Psoas muscle (tissue), 8 donors: ENCODE results near the gene IL3. TPM values are rescaled to one million over a fixed set of nuclear protein-coding genes. Genes with fewer than 3 reads are reported as not detected.

Experiments used
- ATAC-seq, 4 donors: fragments of 200-7000 bp; cut with Tn5 transposase; one replicate each; pipeline ENCODE4 v1.9.1; 2020; ENCODE audit warnings: moderate library complexity in 3 of 4, mild to moderate bottlenecking in 2 of 4
- DNase-seq, 2 donors: peaks; one replicate each; pipeline ENCODE4 v3.0.0-alpha.2; 2020
- H3K27ac ChIP-seq: fragments of 200-600 bp; one replicate; pipeline ENCODE4 v1.8.0; 2022
- H3K27me3 ChIP-seq, 3 donors: fragments of 200-600 bp in 1 of 3; one replicate each; pipeline versions ENCODE4 v1.6.1 to v1.8.0; 2013 to 2022; ENCODE audit warnings: low read length in 2 of 3, mild to moderate bottlenecking in 2 of 3, moderate library complexity in 1 of 3; ENCODE audit not compliant: insufficient read depth in 3 of 3
- H3K36me3 ChIP-seq, 2 donors: fragments of 200-600 bp in 1 of 2; one replicate each; pipeline versions ENCODE4 v1.6.1 to v1.8.0; 2013 to 2022; ENCODE audit warnings: low read depth in 1 of 2, mild to moderate bottlenecking in 1 of 2, moderate library complexity in 1 of 2; ENCODE audit not compliant: insufficient read depth in 1 of 2
- H3K4me1 ChIP-seq: fragments of 200-600 bp; one replicate; pipeline ENCODE4 v1.8.0; 2022
- H3K4me3 ChIP-seq: fragments of 200-600 bp; one replicate; pipeline ENCODE4 v1.8.0; 2022; ENCODE audit warnings: mild to moderate bottlenecking
- H3K9me3 ChIP-seq: fragments of 200-600 bp; one replicate; pipeline ENCODE4 v1.8.0; 2022
- WGBS, 3 donors: extraction: QIAGEN DNeasy Blood & Tissue Kit; methylation state at CpG; one replicate each; pipeline versions ENCODE4 v1.1.6 to v1.1.7; 2013; 5-methylcytosine and 5-hydroxymethylcytosine counted together
- intact Hi-C, 2 donors: fragments of 100-400 bp; cut with DNase I; formaldehyde crosslinking; loops; one replicate each; pipeline versions ENCODE4 v1.11.0 to v1.14.2; 2022
- polyA plus RNA-seq, 3 donors: library from polyadenylated mRNA; stranded (reverse); fragments of 200-250 nt; gene quantifications; one replicate each; pipeline ENCODE4 v1.2.3, GENCODE V29; 2013
- total RNA-seq, 4 donors: library from RNA; stranded (reverse); fragmentation: NEBNext Ultra II Directional in 2 of 4; extraction: Animal tissue kit (Norgen Biotek cat#: 25700) in 2 of 4; gene quantifications; one replicate each; pipeline versions ENCODE4 v1.2.1 to v1.2.4, GENCODE V29; 2021 to 2023
- TF ChIP-seq, protein P1 (sequence below): fragments of 200-600 bp; IDR thresholded peaks from one replicate; pipeline ENCODE4 v1.8.0; 2022; ENCODE audit warnings: antibody characterized with exemption
- donor health status: healthy with polysubstance abuse.
- donor health status: DM: no; HTN: no; CAD: no; lungs with moderate emphysema.
- donor health status: Bipolar disorder and iron deficiency.
- donor health status: healthy.
- donor health status: DM: yes; HTN: yes; CAD: no.
- donor health status: DM: no; HTN: no; CAD: no.
- donor health status: DM: no; HTN: no; CAD: no.
- donor health status: DM: yes; HTN: yes; CAD: no.

Gene IL3
- total and polyA plus RNA-seq, 7 donors: not detected

DNA sequence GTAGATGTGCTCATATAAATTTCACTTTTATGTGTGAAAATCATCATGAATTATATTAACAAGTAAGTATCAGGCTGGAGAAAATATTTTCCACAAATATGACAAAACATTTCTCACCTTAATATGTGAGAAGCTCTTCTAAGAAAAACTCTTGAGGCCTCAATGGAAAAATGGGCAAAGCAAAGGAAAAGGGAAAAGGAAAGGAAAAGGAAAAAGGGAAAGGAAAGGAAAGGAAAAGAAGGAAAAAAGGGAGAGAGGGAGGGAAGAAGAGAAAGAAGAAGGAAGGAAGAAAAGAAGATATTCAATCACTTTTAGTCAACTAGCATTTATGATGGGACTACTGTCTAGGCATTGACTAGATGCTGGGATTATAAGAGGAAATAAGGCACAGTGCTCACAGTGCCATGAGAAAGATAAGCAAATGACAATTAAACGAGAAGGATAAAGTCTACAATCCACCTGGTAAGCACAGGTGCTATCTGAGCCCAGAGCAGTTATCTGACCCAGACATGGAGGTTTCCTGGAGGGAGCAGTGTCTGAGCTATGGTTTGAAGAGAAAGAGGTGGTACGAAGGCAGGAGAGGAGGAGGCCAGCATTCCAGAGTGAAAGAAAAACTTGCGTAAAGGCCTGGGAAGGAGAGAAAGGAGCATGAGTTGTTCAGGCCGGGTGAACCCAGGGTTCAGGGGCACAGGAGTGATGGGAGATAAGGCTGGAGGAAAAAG, 30.7 kb upstream of the IL3 start:
- TF ChIP-seq, protein P1, sequence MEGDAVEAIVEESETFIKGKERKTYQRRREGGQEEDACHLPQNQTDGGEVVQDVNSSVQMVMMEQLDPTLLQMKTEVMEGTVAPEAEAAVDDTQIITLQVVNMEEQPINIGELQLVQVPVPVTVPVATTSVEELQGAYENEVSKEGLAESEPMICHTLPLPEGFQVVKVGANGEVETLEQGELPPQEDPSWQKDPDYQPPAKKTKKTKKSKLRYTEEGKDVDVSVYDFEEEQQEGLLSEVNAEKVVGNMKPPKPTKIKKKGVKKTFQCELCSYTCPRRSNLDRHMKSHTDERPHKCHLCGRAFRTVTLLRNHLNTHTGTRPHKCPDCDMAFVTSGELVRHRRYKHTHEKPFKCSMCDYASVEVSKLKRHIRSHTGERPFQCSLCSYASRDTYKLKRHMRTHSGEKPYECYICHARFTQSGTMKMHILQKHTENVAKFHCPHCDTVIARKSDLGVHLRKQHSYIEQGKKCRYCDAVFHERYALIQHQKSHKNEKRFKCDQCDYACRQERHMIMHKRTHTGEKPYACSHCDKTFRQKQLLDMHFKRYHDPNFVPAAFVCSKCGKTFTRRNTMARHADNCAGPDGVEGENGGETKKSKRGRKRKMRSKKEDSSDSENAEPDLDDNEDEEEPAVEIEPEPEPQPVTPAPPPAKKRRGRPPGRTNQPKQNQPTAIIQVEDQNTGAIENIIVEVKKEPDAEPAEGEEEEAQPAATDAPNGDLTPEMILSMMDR: no peak
- no peak overlapping the region for H3K4me3 ChIP-seq
- H3K27ac ChIP-seq: no peak overlapping the region
- ATAC-seq: no peak
- no peak for DNase-seq
- no peaks in the 10 kb centered on the region for H3K4me1 ChIP-seq
- no peaks in the 10 kb centered on the region for H3K27me3 ChIP-seq
- H3K36me3 ChIP-seq: no peaks in the 10 kb centered on the region
- intact Hi-C loops: no loop called here
- WGBS, 3 donors: 83 to 84% (median 84%) methylated on average over 4 of the region's 4 CpGs
- no peaks in the 10 kb centered on the region for H3K9me3 ChIP-seq

- Histone ChIP-seq H3K36me3 (no peaks in the 10 kb centered on the region), H3K9me3 (peaks cover 3% of the 10 kb centered on the region), H3K4me1 (no peaks in the 10 kb centered on the region), H3K27me3 (peaks cover 0 to 2% (median 0%) of the 10 kb centered on the region in 3 donors), H3K27ac (no peak overlapping the region), H3K4me3 (no peak overlapping the region)
- intact Hi-C loops: no loop called here
- TF ChIP-seq, protein P1: no peak
- 89 to 93% (median 91%) methylated on average over 2 of the region's 2 CpGs for WGBS, 3 donors
- ATAC-seq (no peak), DNase-seq (no peak)
These were observed 29.8 kb upstream of the IL3 start for GRCh38 chr5:132030610-132031009.

GRCh38 chr5:132032196-132032595, 28.3 kb upstream of the IL3 start:
- intact Hi-C loops: no loop called here
- Histone ChIP-seq H3K27me3 (peaks cover 0 to 2% (median 0%) of the 10 kb centered on the region in 3 donors), H3K36me3 (no peaks in the 10 kb centered on the region), H3K4me1 (no peaks in the 10 kb centered on the region), H3K27ac (no peak overlapping the region), H3K4me3 (no peak overlapping the region), H3K9me3 (peaks cover 3% of the 10 kb centered on the region)
- no peak for DNase-seq
- ATAC-seq: no peak
- TF ChIP-seq, protein P1: no peak

DNA sequence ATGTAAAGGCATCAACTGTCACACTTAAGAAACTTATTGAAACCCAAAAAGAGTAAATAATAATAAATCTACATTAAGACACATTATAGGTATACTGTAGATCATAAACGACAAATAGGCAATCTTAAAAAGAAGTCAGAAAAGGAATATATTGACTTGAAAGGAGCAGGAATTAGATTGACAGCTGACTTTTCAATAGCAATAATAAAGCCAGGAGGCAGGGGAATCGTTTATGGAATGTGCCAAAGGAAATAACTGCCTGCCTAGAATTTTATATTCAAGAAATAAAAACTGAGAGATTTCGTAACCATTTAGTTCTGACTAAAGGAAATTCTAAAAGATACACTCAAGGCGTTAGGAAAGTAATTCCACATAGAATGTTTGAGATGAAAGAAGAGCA, 27.3 kb upstream of the IL3 start:
- 57 to 64% (median 60%) methylated on average over 4 of the region's 4 CpGs for WGBS, 3 donors
- H3K27me3 ChIP-seq: peaks cover 0 to 2% (median 0%) of the 10 kb centered on the region in 3 donors
- H3K27ac ChIP-seq: no peak overlapping the region
- ATAC-seq (no peak), DNase-seq (no peak)
- TF ChIP-seq, protein P1: no peak
- H3K9me3 ChIP-seq: peaks cover 3% of the 10 kb centered on the region
- no peaks in the 10 kb centered on the region for H3K36me3 ChIP-seq
- intact Hi-C loops: no loop called here
- no peaks in the 10 kb centered on the region for H3K4me1 ChIP-seq
- no peak overlapping the region for H3K4me3 ChIP-seq

GRCh38 chr5:132037353-132037752, 23.1 kb upstream of the IL3 start:
- Histone ChIP-seq H3K27ac (no peak overlapping the region), H3K4me1 (no peaks in the 10 kb centered on the region), H3K27me3 (peaks cover 0 to 2% (median 0%) of the 10 kb centered on the region in 3 donors), H3K9me3 (peaks cover 3% of the 10 kb centered on the region), H3K4me3 (no peak overlapping the region), H3K36me3 (no peaks in the 10 kb centered on the region)
- DNase-seq: no peak
- no peak for ATAC-seq
- intact Hi-C loops: no loop called here
- WGBS, 3 donors: 36 to 57% (median 53%) methylated on average over 2 of the region's 2 CpGs
- TF ChIP-seq, protein P1: no peak
